Esophagus squamous epithelium (tissue), 5 donors: Measurements from ENCODE around the gene GPC3. TPM values are rescaled to one million over a fixed set of nuclear protein-coding genes. Genes with fewer than 3 reads are reported as not detected.

Source experiments
- DNase-seq: peaks from one replicate; lab custom pipeline; 2025; lab: John Stamatoyannopoulos, UW
- H3K27ac ChIP-seq, 4 donors: fragments of 200-600 bp; sonication (generic); one replicate each; pipeline ENCODE4 v1.5.1; 2016 to 2019; ENCODE audit warnings: mild to moderate bottlenecking in 1 of 4
- H3K27me3 ChIP-seq, 4 donors: fragments of 200-600 bp; sonication (generic); 1 replicate in 3 of 4; 2 replicates in 1 of 4; pipeline versions ENCODE4 v1.5.1 to v1.6.0; 2017 to 2021; ENCODE audit warnings: antibody characterized with exemption in 1 of 4
- H3K36me3 ChIP-seq, 3 donors: fragments of 200-600 bp; sonication (generic); one replicate each; pipeline ENCODE4 v1.5.1; 2016 to 2019
- H3K4me1 ChIP-seq, 3 donors: fragments of 200-600 bp; sonication (generic); one replicate each; pipeline ENCODE4 v1.5.1; 2017 to 2019
- H3K4me3 ChIP-seq, 4 donors: fragments of 200-600 bp; sonication (generic); 1 replicate in 3 of 4; 2 replicates in 1 of 4; pipeline ENCODE4 v1.5.1; 2016 to 2019; ENCODE audit warnings: mild to moderate bottlenecking in 2 of 4, moderate library complexity in 1 of 4
- H3K9me3 ChIP-seq, 3 donors: fragments of 200-600 bp; sonication (generic); one replicate each; pipeline ENCODE4 v1.5.1; 2016 to 2019
- CTCF ChIP-seq, 6 experiments: fragments of 450-650 bp in 4 of 6; fragments of 200-600 bp in 2 of 6; sonication (generic) in 2 of 6; IDR thresholded peaks; one replicate each; pipeline ENCODE4 v1.5.1; 2016 to 2019; ENCODE audit warnings: antibody characterized with exemption in 6 of 6, mild to moderate bottlenecking in 4 of 6, moderate library complexity in 4 of 6
- POLR2A ChIP-seq, 4 donors: fragments of 450-650 bp; IDR thresholded peaks; one replicate each; pipeline ENCODE4 v1.6.1; 2017; ENCODE audit warnings: antibody characterized with exemption in 4 of 4, mild to moderate bottlenecking in 4 of 4, moderate library complexity in 3 of 4
- WGBS, 2 donors: methylation state at CpG; one replicate each; pipeline ENCODE4 v1.1.5; 2018; 5-methylcytosine and 5-hydroxymethylcytosine counted together
- intact Hi-C: fragments of 100-400 bp; cut with DNase I; formaldehyde crosslinking; loops from one replicate; pipeline ENCODE4 v1.15.0; 2022
- total RNA-seq, 4 donors: library from RNA; depleted of rRNA; stranded (reverse); fragments of >200 nt; gene quantifications; one replicate each; pipeline ENCODE4 v1.1.0, GENCODE V29; 2016
- donor health status: DM: yes; HTN: yes; CAD: no.

GPC3 gene
- total RNA-seq, 4 donors from 2014 or later, result 0.44 to 2.8 (median 1.7) TPM; not detected in 1

GRCh38 chrX:133537142-133537541 is 448.3 kb downstream of the GPC3 start:
- no peaks in the 10 kb centered on the region for H3K27me3 ChIP-seq
- H3K9me3 ChIP-seq, result no peaks in the 10 kb centered on the region
- no peaks in the 10 kb centered on the region for H3K4me1 ChIP-seq
- 72 to 81% methylated on average over 3 of the region's 3 CpGs for WGBS, 2 donors
- intact Hi-C loops, result no loop called here
- H3K27ac ChIP-seq, result no peak overlapping the region
- TF ChIP-seq POLR2A (IDR thresholded peaks at IDR 0.05), result no peak
- no peak for TF ChIP-seq CTCF (IDR thresholded peaks at IDR 0.05)
- H3K36me3 ChIP-seq, result no peaks in the 10 kb centered on the region
- DNase-seq, result no peak
- H3K4me3 ChIP-seq, result no peak overlapping the region

- H3K4me3 ChIP-seq, result no peak overlapping the region
- intact Hi-C loops, result no loop called here
Observed at GRCh38 chrX:133535066-133535465, 450.3 kb downstream of the GPC3 start.

GRCh38 chrX:133534172-133534571 is 451.2 kb downstream of the GPC3 start:
- Histone ChIP-seq H3K27me3 (no peaks in the 10 kb centered on the region), H3K9me3 (no peaks in the 10 kb centered on the region), H3K4me1 (no peaks in the 10 kb centered on the region), H3K27ac (no peak overlapping the region), H3K4me3 (no peak overlapping the region), H3K36me3 (no peaks in the 10 kb centered on the region)
- WGBS, 2 donors, result 75 to 76% methylated on average over 4 of the region's 4 CpGs
- DNase-seq, result no peak
- TF ChIP-seq CTCF (IDR thresholded peaks at IDR 0.05) (no peak), POLR2A (IDR thresholded peaks at IDR 0.05) (no peak)
- intact Hi-C loops, result no loop called here

More at GRCh38 chrX:133535066-133535465, 450.3 kb downstream of the GPC3 start:
- no peak for TF ChIP-seq CTCF (IDR thresholded peaks at IDR 0.05)
- TF ChIP-seq POLR2A (IDR thresholded peaks at IDR 0.05), result no peak
- Histone ChIP-seq H3K36me3 (no peaks in the 10 kb centered on the region), H3K27ac (no peak overlapping the region), H3K4me1 (no peaks in the 10 kb centered on the region), H3K27me3 (no peaks in the 10 kb centered on the region), H3K9me3 (no peaks in the 10 kb centered on the region)
- DNase-seq, result no peak
- 51% methylated on average over 2 of the region's 2 CpGs; no CpG with 5 or more reads in 1 of the 2 donors for WGBS, 2 donors

- TF ChIP-seq CTCF (IDR thresholded peaks at IDR 0.05), result no peak
- no peak for TF ChIP-seq POLR2A (IDR thresholded peaks at IDR 0.05)
- no peak overlapping the region for H3K27ac ChIP-seq
- no peaks in the 10 kb centered on the region for H3K27me3 ChIP-seq
- 75 to 76% methylated on average over 1 to 3 of the region's 3 CpGs for WGBS, 2 donors
- H3K9me3 ChIP-seq, result no peaks in the 10 kb centered on the region
- H3K36me3 ChIP-seq, result no peaks in the 10 kb centered on the region
- no peak overlapping the region for H3K4me3 ChIP-seq
- DNase-seq, result no peak
- intact Hi-C loops, result no loop called here
- H3K4me1 ChIP-seq, result no peaks in the 10 kb centered on the region
Observed at GRCh38 chrX:133533249-133533648, 452.1 kb downstream of the GPC3 start.

GRCh38 chrX:133530960-133531359 is 454.4 kb downstream of the GPC3 start:
- WGBS, 2 donors, result 59 to 80% methylated on average over 2 to 6 of the region's 6 CpGs
- no peak for DNase-seq
- TF ChIP-seq CTCF (IDR thresholded peaks at IDR 0.05) (no peak), POLR2A (IDR thresholded peaks at IDR 0.05) (no peak)
- Histone ChIP-seq H3K27ac (no peak overlapping the region), H3K4me3 (no peak overlapping the region), H3K4me1 (no peaks in the 10 kb centered on the region), H3K36me3 (no peaks in the 10 kb centered on the region), H3K9me3 (no peaks in the 10 kb centered on the region), H3K27me3 (no peaks in the 10 kb centered on the region)
- intact Hi-C loops, result no loop called here
